Adrenal gland (tissue), 12 donors: ENCODE results near the gene PPP2R2C. TPM values are rescaled to one million over a fixed set of nuclear protein-coding genes. Genes with fewer than 3 reads are reported as not detected.

ENCODE experiments used
- DNase-seq, 7 donors: peaks; one replicate each; pipeline ENCODE4 v3.0.0-alpha.2; 2019 to 2020
- H3K27ac ChIP-seq, 5 donors: fragments of 200-600 bp; sonication (generic) in 4 of 5; 1 replicate in 3 of 5; 2 replicates in 2 of 5; pipeline versions ENCODE4 v1.5.1 to v1.8.0; 2016 to 2020; ENCODE audit warnings: mild to moderate bottlenecking in 1 of 5
- H3K27me3 ChIP-seq: fragments of 200-600 bp; 2 replicates; pipeline ENCODE4 v1.8.0; 2021
- H3K36me3 ChIP-seq, 2 donors: fragments of 200-600 bp; replicated peaks in 1 of 2; 1 replicate in 1 of 2; 2 replicates in 1 of 2; pipeline versions ENCODE4 v1.5.1 to v1.8.0; 2018 to 2022
- H3K4me1 ChIP-seq, 2 donors: fragments of 200-600 bp; replicated peaks in 1 of 2; 1 replicate in 1 of 2; 2 replicates in 1 of 2; pipeline versions ENCODE4 v1.5.1 to v1.8.0; 2018 to 2021
- H3K4me3 ChIP-seq, 4 donors: fragments of 200-600 bp; sonication (generic) in 3 of 4; one replicate each; pipeline ENCODE4 v1.5.1; 2016 to 2018
- H3K9me3 ChIP-seq, 3 donors: fragments of 200-600 bp; sonication (generic) in 1 of 3; replicated peaks in 1 of 3; 1 replicate in 2 of 3; 2 replicates in 1 of 3; pipeline versions ENCODE4 v1.5.1 to v1.8.0; 2016 to 2021
- POLR2A ChIP-seq, 2 donors: fragments of 450-650 bp; IDR thresholded peaks; one replicate each; pipeline ENCODE4 v1.6.1; 2017; ENCODE audit warnings: antibody characterized with exemption in 2 of 2, mild to moderate bottlenecking in 2 of 2, moderate library complexity in 1 of 2
- WGBS, 4 donors: extraction: QIAGEN DNeasy Blood & Tissue Kit in 2 of 4; methylation state at CpG; one replicate each; pipeline versions ENCODE4 v1.1.5 to v1.1.7; 2013 to 2017; 5-methylcytosine and 5-hydroxymethylcytosine counted together
- intact Hi-C, 2 donors: fragments of 100-400 bp; cut with DNase I; formaldehyde crosslinking; loops; one replicate each; pipeline versions ENCODE4 v1.14.1 to v1.15.0; 2022 to 2023
- polyA plus RNA-seq, 3 donors: library from polyadenylated mRNA; stranded (reverse); fragments of 200-250 nt in 2 of 3; fragments of 350-450 nt in 1 of 3; fragmentation: Illumina TruSeq in 1 of 3; extraction: RNeasy Lipid Tissue Mini Kit (QIAGEN cat#74804) in 1 of 3; gene quantifications; one replicate each; pipeline ENCODE4 v1.2.3, GENCODE V29; 2013 to 2014
- total RNA-seq, 9 donors: library from RNA; depleted of rRNA in 4 of 9; stranded (reverse); fragments of >200 nt in 4 of 9; fragments of 120-200 nt in 1 of 9; fragmentation: NEBNext Ultra II Directional in 1 of 9; extraction: Animal tissue kit (Norgen Biotek cat#: 25700) in 1 of 9; gene quantifications; one replicate each; pipeline versions ENCODE4 v1.1.0 to v1.2.4, GENCODE V29; 2013 to 2023
- TF ChIP-seq, protein P1 (sequence below), 6 experiments: fragments of 450-650 bp in 4 of 6; fragments of 200-600 bp in 2 of 6; sonication (generic) in 1 of 6; IDR thresholded peaks; 1 replicate in 5 of 6; 2 replicates in 1 of 6; pipeline versions ENCODE4 v1.5.1 to v1.8.0; 2016 to 2021; ENCODE audit warnings: antibody characterized with exemption in 6 of 6, mild to moderate bottlenecking in 2 of 6, moderate library complexity in 1 of 6
- donor health status: healthy with polysubstance abuse.
- donor health status: Bipolar disorder and iron deficiency.
- donor health status: DM: yes; HTN: yes; CAD: no.
- donor health status: DM: no; HTN: no; CAD: no.
- donor health status: DM: no; HTN: no; CAD: no.
- donor health status: DM: yes; HTN: yes; CAD: no.

PPP2R2C gene
- total and polyA plus RNA-seq, 12 donors: 0.17 to 7.2 (median 2.0) TPM; not detected in 3

DNA sequence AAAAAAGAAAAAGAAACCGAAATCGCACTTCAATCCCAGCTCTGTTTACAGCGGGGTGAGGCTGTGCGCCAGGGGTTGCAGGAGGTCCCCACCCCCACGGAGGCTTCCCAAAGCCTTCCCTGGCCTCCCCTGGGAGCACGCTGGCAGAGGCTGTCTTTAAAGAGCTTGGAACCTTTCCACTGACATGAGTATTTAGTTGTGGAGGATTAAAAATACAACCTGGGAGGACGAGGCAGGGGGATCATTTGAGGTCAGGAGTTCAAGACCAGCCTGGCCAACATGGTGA lies 69.1 kb downstream of the PPP2R2C start:
- intact Hi-C loops: no loop called here
- TF ChIP-seq, protein P1, sequence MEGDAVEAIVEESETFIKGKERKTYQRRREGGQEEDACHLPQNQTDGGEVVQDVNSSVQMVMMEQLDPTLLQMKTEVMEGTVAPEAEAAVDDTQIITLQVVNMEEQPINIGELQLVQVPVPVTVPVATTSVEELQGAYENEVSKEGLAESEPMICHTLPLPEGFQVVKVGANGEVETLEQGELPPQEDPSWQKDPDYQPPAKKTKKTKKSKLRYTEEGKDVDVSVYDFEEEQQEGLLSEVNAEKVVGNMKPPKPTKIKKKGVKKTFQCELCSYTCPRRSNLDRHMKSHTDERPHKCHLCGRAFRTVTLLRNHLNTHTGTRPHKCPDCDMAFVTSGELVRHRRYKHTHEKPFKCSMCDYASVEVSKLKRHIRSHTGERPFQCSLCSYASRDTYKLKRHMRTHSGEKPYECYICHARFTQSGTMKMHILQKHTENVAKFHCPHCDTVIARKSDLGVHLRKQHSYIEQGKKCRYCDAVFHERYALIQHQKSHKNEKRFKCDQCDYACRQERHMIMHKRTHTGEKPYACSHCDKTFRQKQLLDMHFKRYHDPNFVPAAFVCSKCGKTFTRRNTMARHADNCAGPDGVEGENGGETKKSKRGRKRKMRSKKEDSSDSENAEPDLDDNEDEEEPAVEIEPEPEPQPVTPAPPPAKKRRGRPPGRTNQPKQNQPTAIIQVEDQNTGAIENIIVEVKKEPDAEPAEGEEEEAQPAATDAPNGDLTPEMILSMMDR (IDR thresholded peaks at IDR 0.05): no peak
- TF ChIP-seq POLR2A (IDR thresholded peaks at IDR 0.05): no peak
- no peak overlapping the region for H3K27ac ChIP-seq
- WGBS, 4 donors: 13 to 34% (median 18%) methylated on average over 7 of the region's 7 CpGs
- H3K4me3 ChIP-seq: no peak overlapping the region
- peaks cover 12% of the 10 kb centered on the region for H3K27me3 ChIP-seq
- no peaks in the 10 kb centered on the region for H3K36me3 ChIP-seq
- no peaks in the 10 kb centered on the region for H3K4me1 ChIP-seq
- H3K9me3 ChIP-seq: no peaks in the 10 kb centered on the region
- no peak for DNase-seq

DNA sequence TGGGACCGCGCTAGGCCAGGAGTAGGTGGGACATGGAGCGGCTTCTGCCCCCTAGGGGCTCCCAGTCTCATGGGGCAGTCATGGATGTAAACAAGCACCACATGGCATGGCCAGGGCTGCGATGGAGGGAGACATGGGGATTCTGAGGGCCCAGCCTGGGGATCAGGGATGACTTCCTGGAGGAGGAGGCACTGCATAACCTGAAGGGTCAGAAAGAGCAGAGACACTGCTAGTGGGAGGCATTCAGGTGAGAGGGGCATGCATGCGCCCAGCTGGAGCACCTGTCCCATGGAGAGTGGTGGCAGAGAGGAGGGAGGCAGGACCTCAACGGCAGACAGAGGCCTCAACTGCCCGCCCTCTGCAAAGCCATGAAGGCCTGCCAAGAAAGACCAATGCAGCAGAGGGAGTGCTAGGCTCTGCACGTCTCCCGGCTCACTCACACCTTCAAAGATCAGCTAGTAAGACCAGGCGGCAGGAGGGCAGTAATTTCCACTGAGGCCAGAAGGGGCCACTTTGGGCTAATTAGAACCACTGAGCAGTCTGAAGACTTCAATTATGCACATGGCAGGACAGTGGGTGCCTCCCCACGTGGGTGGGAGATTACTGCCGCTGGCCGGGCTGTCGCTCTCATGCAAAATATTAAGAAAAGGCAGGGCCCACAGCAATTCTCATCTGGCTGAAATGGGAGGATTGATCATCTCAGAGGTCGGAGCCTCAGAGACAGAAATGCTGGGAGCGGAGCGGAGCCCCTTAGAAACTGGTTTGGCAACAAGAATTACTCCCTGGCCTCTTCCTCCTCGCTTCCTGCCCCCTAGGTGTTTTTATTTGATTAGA lies 69.6 kb downstream of the PPP2R2C start:
- WGBS, 4 donors: 40 to 55% (median 44%) methylated on average over 13 to 18 of the region's 18 CpGs
- Histone ChIP-seq H3K9me3 (no peaks in the 10 kb centered on the region), H3K27ac (no peak overlapping the region), H3K4me3 (no peak overlapping the region), H3K36me3 (no peaks in the 10 kb centered on the region), H3K27me3 (peaks cover 12% of the 10 kb centered on the region), H3K4me1 (no peaks in the 10 kb centered on the region)
- no peak for TF ChIP-seq POLR2A (IDR thresholded peaks at IDR 0.05)
- TF ChIP-seq, protein P1 (IDR thresholded peaks at IDR 0.05): no peak
- intact Hi-C loops: no loop called here
- DNase-seq: no peak

DNA sequence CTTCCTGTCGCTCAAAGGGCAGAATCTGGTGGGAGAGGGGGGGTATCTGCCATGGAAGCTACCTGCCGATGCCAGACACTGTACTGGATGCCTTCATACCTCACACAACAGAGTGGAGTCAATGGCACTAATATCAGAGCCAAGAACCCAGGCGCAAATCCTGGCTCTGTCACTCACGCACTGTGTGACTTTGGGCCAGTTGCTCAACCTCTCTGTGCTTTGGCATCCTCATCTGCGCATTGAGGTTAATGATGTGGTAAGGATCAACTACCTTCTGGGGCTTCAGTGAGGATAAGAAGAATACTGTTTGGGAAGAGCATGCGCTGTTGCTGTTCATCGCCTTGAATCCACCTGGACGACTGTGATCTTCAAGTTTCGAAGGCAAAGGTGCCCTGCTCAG lies 70.6 kb downstream of the PPP2R2C start:
- no peak for DNase-seq
- H3K27me3 ChIP-seq: peaks cover 12% of the 10 kb centered on the region
- WGBS, 4 donors: 78 to 91% (median 84%) methylated on average over 8 to 9 of the region's 9 CpGs

DNA sequence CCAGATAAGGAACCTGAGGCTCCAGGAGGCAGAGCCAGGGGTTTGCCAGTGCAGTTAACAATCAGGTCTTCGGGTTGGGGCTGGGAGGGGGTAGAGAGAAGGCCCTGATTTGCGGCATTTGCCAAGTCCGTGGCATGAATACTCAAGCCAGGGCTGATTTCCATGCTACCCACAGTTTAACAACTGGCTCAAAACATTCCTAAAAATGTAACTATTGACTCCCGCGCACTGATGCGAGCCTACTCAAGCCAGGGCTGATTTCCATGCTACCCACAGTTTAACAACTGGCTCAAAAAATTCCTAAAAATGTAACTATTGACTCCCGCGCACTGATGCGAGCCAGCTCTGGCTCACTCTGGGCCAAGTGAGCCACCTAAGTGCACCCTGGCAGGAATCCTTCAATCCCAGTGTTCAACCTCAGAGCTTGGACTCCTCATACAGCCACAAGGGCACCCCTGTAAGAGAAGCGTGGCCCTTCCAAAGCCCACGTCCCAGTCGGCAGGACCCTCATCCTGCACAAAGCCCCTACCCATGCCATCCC lies 75.6 kb downstream of the PPP2R2C start:
- whole genome bisulfite sequencing, 4 donors: 77 to 88% (median 82%) methylated on average over 9 to 12 of the region's 12 CpGs

More for the DNA sequence above, 70.6 kb downstream of the PPP2R2C start:
- Histone ChIP-seq H3K36me3 (no peaks in the 10 kb centered on the region), H3K9me3 (no peaks in the 10 kb centered on the region), H3K4me1 (no peaks in the 10 kb centered on the region), H3K4me3 (no peak overlapping the region), H3K27ac (no peak overlapping the region)
- TF ChIP-seq POLR2A (IDR thresholded peaks at IDR 0.05): no peak
- TF ChIP-seq, protein P1 (IDR thresholded peaks at IDR 0.05): no peak
- intact Hi-C loops: no loop called here

More for the DNA sequence above, 75.6 kb downstream of the PPP2R2C start:
- no peaks in the 10 kb centered on the region for H3K9me3 ChIP-seq
- intact Hi-C loops: no loop called here
- no peak overlapping the region for H3K4me3 ChIP-seq
- DNase-seq: no peak
- no peak overlapping the region for H3K27ac ChIP-seq
- TF ChIP-seq, protein P1 (IDR thresholded peaks at IDR 0.05): no peak
- no peak for TF ChIP-seq POLR2A (IDR thresholded peaks at IDR 0.05)
- H3K4me1 ChIP-seq: no peaks in the 10 kb centered on the region
- H3K36me3 ChIP-seq: no peaks in the 10 kb centered on the region
- H3K27me3 ChIP-seq: peaks cover 6% of the 10 kb centered on the region
